LNCaP clone FGC (cell line): ENCODE data around the gene DAAM1.

Source experiments
- DNase-seq: peaks from one replicate; pipeline ENCODE4 v3.0.0-alpha.2; 2011; ENCODE audit warnings: low read depth
- H3K4me3 ChIP-seq: 2 replicates; pipeline ENCODE4 v1.5.1; 2011; ENCODE audit warnings: mild to moderate bottlenecking, low read depth, low read length, control low read depth
- TF ChIP-seq, protein P1 (sequence below): IDR thresholded peaks from 2 replicates; pipeline ENCODE4 v1.5.1; 2012; ENCODE audit warnings: mild to moderate bottlenecking; ENCODE audit not compliant: control insufficient read depth, insufficient read depth; ENCODE audit errors: extremely low read depth

Gene DAAM1

DNA sequence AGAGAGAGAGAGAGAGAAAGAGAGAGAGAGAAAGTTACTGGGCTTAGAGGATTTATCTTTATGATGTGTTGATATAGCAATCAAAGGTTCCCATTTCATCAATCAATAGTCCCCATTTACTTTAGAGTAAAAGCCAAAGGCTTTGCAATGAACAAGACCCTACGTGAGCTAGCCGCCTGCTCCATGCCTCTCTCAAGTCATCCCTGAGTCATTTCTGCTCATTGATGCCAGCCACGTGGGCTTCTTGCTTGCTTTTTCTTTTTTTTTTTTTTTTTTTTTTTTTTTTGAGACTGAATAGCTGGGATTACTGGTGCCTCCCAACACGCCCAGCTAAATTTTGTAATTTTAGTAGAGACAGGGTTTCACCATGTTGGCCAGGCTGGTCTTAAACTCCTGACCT lies 205.8 kb downstream of the DAAM1 start:
- DNase-seq, result no peak
- TF ChIP-seq, protein P1, sequence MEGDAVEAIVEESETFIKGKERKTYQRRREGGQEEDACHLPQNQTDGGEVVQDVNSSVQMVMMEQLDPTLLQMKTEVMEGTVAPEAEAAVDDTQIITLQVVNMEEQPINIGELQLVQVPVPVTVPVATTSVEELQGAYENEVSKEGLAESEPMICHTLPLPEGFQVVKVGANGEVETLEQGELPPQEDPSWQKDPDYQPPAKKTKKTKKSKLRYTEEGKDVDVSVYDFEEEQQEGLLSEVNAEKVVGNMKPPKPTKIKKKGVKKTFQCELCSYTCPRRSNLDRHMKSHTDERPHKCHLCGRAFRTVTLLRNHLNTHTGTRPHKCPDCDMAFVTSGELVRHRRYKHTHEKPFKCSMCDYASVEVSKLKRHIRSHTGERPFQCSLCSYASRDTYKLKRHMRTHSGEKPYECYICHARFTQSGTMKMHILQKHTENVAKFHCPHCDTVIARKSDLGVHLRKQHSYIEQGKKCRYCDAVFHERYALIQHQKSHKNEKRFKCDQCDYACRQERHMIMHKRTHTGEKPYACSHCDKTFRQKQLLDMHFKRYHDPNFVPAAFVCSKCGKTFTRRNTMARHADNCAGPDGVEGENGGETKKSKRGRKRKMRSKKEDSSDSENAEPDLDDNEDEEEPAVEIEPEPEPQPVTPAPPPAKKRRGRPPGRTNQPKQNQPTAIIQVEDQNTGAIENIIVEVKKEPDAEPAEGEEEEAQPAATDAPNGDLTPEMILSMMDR, result no peak
- no peak overlapping the region for H3K4me3 ChIP-seq

DNA sequence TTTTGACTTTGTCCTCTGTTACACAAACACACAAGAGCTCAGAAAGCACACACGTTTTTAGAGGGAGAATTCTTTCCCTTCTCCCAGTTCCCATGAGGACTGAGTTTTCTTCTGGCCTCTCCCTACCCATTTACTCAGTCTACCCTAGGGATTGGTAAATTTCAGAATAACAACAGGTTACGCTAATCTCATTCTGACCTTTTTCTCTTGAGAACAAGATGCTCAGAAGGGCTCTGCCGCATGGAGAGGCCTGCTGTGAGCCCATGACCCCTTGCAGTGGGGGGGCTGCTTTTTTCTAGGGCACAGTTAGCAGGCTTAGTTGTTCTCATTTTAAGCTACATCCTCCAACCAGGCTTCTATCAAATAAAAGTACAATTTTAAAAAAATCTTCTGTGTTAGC lies 207.2 kb downstream of the DAAM1 start:
- TF ChIP-seq, protein P1, result no peak
- H3K4me3 ChIP-seq, result no peak overlapping the region
- DNase-seq, result no peak

DNA sequence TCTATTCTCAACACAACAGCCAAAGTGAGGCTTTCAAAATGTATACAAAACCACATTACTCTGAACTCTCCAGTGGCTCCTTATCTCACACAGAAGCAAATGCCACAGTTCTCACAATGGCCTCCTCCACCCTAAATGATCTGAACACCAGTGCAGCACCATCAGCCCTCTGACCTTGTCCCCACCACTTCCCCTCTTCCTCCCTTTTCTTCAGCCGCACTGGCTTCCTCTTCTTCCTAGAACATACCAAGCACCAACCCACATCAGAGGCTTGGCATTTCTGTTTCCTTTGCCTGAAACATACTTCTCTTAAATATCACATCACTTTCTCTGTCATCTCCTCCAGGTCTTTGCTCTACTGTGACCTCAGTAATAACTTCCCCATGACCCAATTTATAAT lies 210.4 kb downstream of the DAAM1 start:
- TF ChIP-seq, protein P1, result no peak
- DNase-seq, result no peak
- H3K4me3 ChIP-seq, result no peak overlapping the region

DNA sequence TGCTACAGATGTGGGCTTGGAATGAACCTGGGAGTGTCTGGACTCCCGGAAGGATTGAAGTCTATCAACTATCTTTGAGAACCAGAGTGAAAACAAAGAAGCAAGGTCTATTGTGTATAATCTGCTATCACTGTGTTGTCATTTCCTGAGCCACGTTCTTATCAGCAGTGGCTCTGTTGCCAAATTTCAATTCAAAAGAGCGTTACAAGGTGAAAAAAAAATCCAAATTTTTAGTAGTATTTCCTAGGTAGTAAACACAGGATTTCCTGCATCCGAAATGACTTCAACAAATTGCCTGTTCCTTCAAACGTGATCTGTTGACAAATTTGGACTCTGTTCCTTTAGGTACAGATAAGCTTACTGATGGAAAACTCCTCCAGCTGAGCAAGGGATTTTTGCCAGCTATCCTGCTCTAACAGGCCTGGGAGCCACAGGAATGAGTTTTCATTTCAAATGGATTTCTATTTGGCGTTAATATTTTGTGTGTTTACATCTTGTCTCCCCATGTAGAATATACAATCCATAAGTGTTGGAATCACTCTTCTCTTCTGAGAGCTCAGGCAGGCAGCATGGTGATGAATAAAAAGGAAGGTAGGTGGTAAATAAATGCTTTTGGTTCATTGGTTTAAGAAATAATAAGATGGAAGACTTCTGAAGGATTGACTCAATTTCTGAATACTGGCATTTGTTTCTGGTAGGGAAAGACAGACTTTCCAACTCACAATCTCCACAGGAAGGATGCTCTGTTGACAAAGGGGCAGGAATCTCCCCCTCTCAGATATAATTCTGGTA lies 218.2 kb downstream of the DAAM1 start:
- TF ChIP-seq, protein P1, result no peak
- no peak overlapping the region for H3K4me3 ChIP-seq
- no peak for DNase-seq

DNA sequence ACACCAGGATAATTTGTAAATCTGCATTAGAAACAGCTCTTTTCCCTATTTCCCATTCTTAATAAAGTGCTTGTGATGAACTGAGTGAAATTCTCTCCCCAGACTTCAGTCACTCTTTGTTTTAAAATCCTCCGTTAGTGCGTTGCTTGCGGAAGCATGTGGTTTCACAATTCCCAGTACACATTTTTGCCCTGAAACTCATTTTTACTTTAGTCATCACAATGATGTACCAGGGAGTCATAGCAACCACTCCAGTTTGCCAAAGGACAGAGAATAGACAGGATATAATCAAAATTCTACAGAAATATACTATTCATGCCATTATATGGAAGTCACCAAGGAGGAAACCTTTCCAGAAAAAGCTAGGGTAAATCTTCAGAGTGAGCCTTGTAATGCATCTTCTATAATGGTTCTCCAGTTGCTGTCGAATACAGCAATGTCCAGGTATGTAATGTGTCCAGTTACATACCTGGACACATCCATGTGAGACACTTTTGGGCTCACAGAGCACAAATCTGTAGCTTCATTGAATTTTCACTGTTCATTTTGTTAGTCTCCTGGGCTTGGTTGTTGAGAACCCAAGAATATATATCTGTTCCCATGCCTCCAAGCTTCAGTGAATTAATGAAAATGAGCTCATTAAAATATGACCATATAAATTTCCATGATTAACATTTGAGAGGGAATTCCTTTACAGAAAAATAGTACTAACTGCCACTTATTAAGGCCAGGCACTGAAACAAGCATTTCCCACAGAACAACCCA lies 219.0 kb downstream of the DAAM1 start:
- TF ChIP-seq, protein P1, result no peak
- DNase-seq, result no peak
- H3K4me3 ChIP-seq, result no peak overlapping the region

DNA sequence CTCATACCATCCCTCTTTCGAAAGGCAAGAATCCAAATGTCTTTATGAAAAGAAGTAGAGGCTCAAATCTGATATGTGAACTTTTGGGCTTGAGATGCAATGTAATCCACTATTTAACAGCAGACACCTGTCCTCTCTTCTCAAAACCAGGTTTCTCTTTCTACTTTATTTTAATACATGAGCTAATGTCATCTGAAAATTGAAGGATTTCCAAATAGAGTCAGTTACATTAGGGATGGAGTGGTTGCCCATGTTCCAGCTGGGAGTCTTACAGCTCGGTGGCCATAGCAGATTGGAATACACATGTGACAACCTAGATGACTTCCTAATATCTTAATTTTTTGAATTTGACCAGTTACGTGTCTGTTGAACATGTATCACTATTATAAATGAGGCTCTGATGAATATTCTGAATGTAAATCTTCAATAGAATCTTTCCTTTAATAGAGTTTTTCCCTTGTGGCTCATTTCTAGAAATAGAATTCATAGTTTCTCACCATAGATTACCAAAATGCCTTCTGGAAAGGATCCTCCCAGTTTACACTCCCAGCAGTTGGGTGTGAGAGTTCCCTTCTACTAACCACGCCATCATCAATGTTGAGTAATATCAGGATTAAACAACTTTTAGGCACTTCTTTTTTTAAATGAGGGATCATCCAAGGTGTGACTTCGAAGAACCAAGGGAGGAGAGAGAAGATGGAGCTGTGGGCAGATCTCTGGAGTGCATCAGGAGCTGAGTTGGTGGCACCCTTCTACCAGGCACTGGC lies 227.6 kb downstream of the DAAM1 start:
- TF ChIP-seq, protein P1, result no peak

More for the DNA sequence above, 227.6 kb downstream of the DAAM1 start:
- DNase-seq, result no peak
- no peak overlapping the region for H3K4me3 ChIP-seq
